ENCODE data around the gene OSBPL9.

OSBPL9 gene

GRCh38 chr1:51616903-51617708, at the start of gene OSBPL9:
TSS of gene OSBPL9 (plus strand) at chr1:51617092. CDS start at chr1:51617111, 19 bp downstream.
- TF ChIP-seq CTCF (conservative IDR thresholded peaks at IDR 0.05; ENCODE audit: low read length), result no peak
- DNase-seq (ENCODE audit: low read depth), result peak; percentile 89
- peak within 1 kb of the TSS; percentile 78 for H3K4me3 ChIP-seq (ENCODE audit: low read length)

- H3K4me3 ChIP-seq (ENCODE audit: low read length), result no peak overlapping the region
- peak; percentile 96 for DNase-seq (ENCODE audit: low read depth)
- TF ChIP-seq CTCF (conservative IDR thresholded peaks at IDR 0.05; ENCODE audit: low read length), result no peak
These were observed 49.2 kb upstream of the OSBPL9 start for GRCh38 chr1:51567653-51568052.

GRCh38 chr1:51568231-51568935, 48.5 kb upstream of the OSBPL9 start:
- DNase-seq (ENCODE audit: low read depth), result no peak
- H3K4me3 ChIP-seq (ENCODE audit: low read length), result no peak overlapping the region

GRCh38 chr1:51569284-51570062, 47.4 kb upstream of the OSBPL9 start:
- TF ChIP-seq CTCF (conservative IDR thresholded peaks at IDR 0.05; ENCODE audit: low read length), result peak; percentile 33
- DNase-seq (ENCODE audit: low read depth), result peak; percentile 58
- no peak overlapping the region for H3K4me3 ChIP-seq (ENCODE audit: low read length)

More at GRCh38 chr1:51568231-51568935, 48.5 kb upstream of the OSBPL9 start:
- no peak for TF ChIP-seq CTCF (conservative IDR thresholded peaks at IDR 0.05; ENCODE audit: low read length)

GRCh38 chr1:51570063-51570710, 46.7 kb upstream of the OSBPL9 start:
- TF ChIP-seq CTCF (conservative IDR thresholded peaks at IDR 0.05; ENCODE audit: low read length), result no peak

GRCh38 chr1:51572365-51572764, 44.5 kb upstream of the OSBPL9 start:
- no peak for DNase-seq (ENCODE audit: low read depth)
- H3K4me3 ChIP-seq (ENCODE audit: low read length), result no peak overlapping the region
- no peak for TF ChIP-seq CTCF (conservative IDR thresholded peaks at IDR 0.05; ENCODE audit: low read length)

More at GRCh38 chr1:51570063-51570710, 46.7 kb upstream of the OSBPL9 start:
- no peak for DNase-seq (ENCODE audit: low read depth)
- no peak overlapping the region for H3K4me3 ChIP-seq (ENCODE audit: low read length)

Data from AG10803 (cell line).